ENCODE data around the gene MORC3. TPM values are rescaled to one million over a fixed set of nuclear protein-coding genes. Genes with fewer than 3 reads are reported as not detected.

The MORC3 gene, protein sequence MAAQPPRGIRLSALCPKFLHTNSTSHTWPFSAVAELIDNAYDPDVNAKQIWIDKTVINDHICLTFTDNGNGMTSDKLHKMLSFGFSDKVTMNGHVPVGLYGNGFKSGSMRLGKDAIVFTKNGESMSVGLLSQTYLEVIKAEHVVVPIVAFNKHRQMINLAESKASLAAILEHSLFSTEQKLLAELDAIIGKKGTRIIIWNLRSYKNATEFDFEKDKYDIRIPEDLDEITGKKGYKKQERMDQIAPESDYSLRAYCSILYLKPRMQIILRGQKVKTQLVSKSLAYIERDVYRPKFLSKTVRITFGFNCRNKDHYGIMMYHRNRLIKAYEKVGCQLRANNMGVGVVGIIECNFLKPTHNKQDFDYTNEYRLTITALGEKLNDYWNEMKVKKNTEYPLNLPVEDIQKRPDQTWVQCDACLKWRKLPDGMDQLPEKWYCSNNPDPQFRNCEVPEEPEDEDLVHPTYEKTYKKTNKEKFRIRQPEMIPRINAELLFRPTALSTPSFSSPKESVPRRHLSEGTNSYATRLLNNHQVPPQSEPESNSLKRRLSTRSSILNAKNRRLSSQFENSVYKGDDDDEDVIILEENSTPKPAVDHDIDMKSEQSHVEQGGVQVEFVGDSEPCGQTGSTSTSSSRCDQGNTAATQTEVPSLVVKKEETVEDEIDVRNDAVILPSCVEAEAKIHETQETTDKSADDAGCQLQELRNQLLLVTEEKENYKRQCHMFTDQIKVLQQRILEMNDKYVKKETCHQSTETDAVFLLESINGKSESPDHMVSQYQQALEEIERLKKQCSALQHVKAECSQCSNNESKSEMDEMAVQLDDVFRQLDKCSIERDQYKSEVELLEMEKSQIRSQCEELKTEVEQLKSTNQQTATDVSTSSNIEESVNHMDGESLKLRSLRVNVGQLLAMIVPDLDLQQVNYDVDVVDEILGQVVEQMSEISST
- 24.3 and 41.4 TPM in 2 replicates for total RNA-seq

GRCh38 chr21:36319767-36320420, at the start of gene MORC3:
Gene MORC3, plus strand, starts transcription at chr21:36320197. Its CDS starts 68 bp downstream, at chr21:36320265.

DNA sequence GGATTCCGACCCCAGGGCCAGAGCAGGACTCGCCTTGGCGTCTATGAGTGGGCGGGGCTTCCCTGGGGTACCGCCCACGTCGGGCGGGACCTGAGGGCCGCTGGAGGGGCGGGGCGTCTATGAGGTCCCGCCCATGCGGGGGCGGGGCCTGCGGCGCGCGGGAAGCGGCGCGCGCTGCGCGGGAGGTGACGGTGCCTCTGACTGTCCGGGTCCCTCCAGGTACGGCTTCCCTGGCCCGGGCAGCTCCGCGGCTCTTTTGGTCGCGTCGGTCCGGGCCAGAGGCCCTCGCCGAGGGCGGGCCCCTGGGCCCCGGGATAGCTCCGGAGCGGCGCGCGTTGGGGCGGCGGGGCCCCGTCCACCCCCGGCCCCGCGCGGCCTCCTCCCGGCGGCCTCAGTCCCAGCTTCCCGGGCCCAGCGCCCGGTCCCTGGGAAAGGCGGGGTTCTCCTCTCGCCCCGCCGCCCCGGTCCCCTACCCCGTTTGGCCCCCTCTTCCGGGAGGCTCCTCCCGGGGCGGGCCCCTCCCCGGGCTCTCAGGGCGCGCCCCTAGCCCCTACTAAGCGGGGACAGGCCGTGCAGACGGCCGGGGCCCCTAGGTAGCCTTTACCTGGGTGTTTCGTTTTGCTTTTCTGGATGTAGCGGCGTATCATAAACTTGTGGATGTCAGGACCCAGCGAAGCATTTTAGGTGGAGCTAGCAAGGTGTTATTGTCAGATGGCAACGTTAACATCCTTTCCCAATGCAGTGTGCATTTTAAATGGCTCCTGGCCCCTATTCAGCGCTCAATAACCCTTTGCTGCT, 65.4 kb downstream of the MORC3 start, which contains the start of gene CHAF1B:
Gene CHAF1B (plus strand): TSS at position 160 of the 798 bp plus-strand sequence. CDS start 745 bp downstream, outside the sequence.

Other genes with a start within 250 kb of the MORC3 start
- gene CBR3, start 185.1 kb upstream of the MORC3 start, total RNA-seq: 15.9 and 20.0 TPM in 2 replicates
- gene DOP1B, start 163.4 kb upstream of the MORC3 start, total RNA-seq: 8.6 and 9.9 TPM in 2 replicates
- gene CHAF1B, start 65.2 kb downstream of the MORC3 start, total RNA-seq: 1.4 and 5.8 TPM in 2 replicates
- gene CLDN14, start 159.9 kb downstream of the MORC3 start, total RNA-seq: 0.85 TPM in 1 of 2 replicates, not detected in the other